Panc1 (cell line): Measurements from ENCODE around the gene TRPM5.

Experiments used
- CTCF ChIP-seq: fragments of 450-650 bp; IDR thresholded peaks from 2 replicates; pipeline ENCODE4 v1.5.1; 2017; ENCODE audit warnings: mild to moderate bottlenecking
- POLR2AphosphoS5 ChIP-seq: IDR thresholded peaks from 2 replicates; pipeline ENCODE4 v1.6.1; 2012; ENCODE audit warnings: mild to moderate bottlenecking, low read depth, low read length, moderate library complexity
- SIN3A ChIP-seq: IDR thresholded peaks from 2 replicates; pipeline ENCODE4 v1.6.1; 2012; ENCODE audit warnings: low read depth, mild to moderate bottlenecking, low read length, moderate library complexity, borderline replicate concordance; ENCODE audit not compliant: insufficient read depth
- TCF7L2 ChIP-seq: IDR thresholded peaks from 2 replicates; pipeline ENCODE4 v1.6.1; 2011; ENCODE audit warnings: mild to moderate bottlenecking, low read depth, low read length, inconsistent platforms
- TF ChIP-seq, protein P1 (sequence below), 2 experiments: IDR thresholded peaks; 2 replicates each; pipeline ENCODE4 v1.6.1; 2011 to 2012; ENCODE audit warnings: low read depth in 2 of 2, control low read depth in 1 of 2, low read length in 1 of 2, mild to moderate bottlenecking in 1 of 2, moderate library complexity in 1 of 2; ENCODE audit not compliant: insufficient read depth in 1 of 2

DNA sequence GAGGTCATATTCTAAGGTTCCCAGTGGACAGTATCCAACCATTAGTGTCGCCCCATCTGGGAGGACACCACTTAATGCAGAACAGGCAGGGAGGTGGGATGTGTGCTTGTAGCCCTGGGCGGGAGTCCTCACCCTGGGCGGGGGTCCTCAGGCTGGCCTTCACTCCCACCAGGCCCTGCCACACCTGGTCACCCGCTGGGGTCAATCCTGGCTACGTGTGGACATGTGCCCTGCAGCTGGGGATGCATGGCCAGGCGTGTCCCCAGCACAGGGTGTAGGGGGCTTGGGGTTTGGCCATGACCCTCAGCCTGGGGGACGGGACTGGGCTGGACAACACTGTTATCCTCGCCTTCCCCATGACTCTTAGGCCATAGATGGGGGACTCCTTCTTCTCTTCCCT lies 18.8 kb downstream of the TRPM5 start:
- TF ChIP-seq CTCF, result no peak
- TF ChIP-seq, protein P1, sequence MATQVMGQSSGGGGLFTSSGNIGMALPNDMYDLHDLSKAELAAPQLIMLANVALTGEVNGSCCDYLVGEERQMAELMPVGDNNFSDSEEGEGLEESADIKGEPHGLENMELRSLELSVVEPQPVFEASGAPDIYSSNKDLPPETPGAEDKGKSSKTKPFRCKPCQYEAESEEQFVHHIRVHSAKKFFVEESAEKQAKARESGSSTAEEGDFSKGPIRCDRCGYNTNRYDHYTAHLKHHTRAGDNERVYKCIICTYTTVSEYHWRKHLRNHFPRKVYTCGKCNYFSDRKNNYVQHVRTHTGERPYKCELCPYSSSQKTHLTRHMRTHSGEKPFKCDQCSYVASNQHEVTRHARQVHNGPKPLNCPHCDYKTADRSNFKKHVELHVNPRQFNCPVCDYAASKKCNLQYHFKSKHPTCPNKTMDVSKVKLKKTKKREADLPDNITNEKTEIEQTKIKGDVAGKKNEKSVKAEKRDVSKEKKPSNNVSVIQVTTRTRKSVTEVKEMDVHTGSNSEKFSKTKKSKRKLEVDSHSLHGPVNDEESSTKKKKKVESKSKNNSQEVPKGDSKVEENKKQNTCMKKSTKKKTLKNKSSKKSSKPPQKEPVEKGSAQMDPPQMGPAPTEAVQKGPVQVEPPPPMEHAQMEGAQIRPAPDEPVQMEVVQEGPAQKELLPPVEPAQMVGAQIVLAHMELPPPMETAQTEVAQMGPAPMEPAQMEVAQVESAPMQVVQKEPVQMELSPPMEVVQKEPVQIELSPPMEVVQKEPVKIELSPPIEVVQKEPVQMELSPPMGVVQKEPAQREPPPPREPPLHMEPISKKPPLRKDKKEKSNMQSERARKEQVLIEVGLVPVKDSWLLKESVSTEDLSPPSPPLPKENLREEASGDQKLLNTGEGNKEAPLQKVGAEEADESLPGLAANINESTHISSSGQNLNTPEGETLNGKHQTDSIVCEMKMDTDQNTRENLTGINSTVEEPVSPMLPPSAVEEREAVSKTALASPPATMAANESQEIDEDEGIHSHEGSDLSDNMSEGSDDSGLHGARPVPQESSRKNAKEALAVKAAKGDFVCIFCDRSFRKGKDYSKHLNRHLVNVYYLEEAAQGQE (IDR thresholded peaks at IDR 0.05; ENCODE audit: insufficient read depth in 1 of 2, low read depth in 2 of 2, low read length in 1 of 2), result no peak
- no peak for TF ChIP-seq POLR2AphosphoS5
- TF ChIP-seq TCF7L2, result no peak
- TF ChIP-seq SIN3A, result no peak
